Raji (cell line): ENCODE measurements around the gene PI4K2A.

ENCODE experiments used
- POLR2A ChIP-seq: IDR thresholded peaks from 2 replicates; pipeline ENCODE4 v1.6.1; 2011; ENCODE audit warnings: low read depth, low read length, control low read depth; ENCODE audit not compliant: insufficient read depth

Gene PI4K2A

DNA sequence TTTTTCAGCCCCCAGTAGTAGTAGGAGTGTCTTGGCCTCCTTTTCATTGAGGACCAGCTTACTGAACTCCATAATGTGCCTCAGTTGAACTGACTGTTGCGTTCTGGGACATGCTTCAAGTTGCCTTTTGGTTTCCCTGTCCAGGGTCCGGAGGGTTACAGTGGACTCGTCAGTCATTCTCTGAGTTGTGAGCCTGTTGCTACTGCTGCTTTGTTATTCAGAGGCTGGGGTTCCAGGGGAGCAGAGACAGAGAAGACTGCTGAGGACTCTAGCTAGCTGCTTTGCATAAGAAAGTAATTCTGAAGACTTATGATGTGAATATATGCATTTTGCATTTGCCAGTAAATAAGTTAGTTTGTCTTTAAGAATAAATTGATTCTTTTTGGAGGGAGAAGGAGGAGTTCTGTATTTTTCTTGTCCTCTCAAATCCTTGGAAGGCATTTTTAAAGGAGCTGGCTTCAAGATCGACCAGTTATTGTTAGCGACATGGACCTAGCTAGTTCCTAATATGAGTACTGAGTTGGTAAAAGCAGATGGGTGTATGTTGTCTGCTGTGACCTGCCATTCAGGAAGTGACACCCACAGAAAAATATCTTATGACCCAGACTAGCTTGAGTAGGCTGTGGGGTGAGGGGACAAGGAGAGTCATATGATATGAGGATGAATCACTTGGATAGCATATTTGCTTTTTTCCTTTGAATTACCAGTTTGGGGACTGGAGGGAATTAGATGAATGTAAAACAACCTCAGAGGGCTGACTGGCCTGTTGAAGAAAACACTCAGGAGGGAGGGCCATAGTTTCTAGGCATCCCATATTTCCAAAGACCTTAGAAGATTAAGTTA, 8.3 kb downstream of the PI4K2A start:
- TF ChIP-seq POLR2A = no peak

DNA sequence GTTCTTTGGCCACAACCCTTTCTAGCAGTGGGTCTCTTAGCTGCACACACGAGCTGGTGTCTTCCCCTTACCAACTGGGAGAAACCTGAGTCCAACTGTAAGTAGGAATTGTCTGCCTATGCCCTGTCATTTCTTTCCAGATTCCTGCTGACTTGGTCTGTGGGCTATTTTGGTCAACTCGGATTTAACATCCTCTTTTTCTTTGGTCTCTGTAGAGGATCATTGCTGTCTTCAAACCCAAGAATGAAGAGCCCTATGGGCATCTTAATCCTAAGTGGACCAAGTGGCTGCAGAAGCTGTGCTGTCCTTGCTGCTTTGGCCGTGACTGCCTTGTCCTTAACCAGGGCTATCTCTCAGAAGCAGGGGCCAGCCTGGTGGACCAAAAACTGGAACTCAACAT, 10.3 kb downstream of the PI4K2A start:
- TF ChIP-seq POLR2A = no peak

DNA sequence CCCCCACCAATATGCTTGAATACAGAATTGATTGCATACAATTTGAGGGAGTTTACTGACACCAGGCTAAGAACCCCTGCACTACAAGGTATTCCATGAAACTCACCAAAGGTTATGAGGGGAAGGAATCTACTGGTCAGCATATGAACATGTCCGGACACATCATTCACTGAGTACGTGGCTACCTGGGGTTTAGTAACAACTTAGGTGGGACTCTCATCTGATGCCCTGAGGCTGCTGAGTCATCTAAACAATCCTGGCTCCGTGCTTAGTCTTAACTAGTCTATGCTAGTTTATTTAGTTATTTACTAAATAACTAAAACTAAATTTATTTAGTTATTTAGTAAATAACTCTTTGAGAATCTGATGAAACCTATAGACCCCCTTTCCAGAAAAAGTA, 11.3 kb downstream of the PI4K2A start:
- no peak for TF ChIP-seq POLR2A

DNA sequence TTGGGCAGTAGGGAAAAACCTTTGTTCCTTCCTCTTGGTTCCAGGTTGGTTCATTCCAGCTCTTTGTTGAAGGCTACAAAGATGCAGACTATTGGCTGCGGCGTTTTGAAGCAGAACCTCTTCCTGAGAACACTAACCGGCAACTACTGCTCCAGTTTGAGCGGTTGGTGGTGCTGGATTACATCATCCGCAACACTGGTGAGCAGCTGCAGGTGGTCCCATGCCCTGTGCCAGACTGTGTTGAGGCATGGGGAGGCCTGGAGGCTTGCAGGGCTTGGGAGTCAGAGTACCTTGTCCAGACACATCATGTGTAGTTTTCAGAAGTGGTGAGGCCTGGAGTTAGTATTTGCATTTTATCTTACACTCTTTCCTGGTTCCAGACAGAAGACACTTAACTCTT, 16.3 kb downstream of the PI4K2A start:
- TF ChIP-seq POLR2A = no peak

DNA sequence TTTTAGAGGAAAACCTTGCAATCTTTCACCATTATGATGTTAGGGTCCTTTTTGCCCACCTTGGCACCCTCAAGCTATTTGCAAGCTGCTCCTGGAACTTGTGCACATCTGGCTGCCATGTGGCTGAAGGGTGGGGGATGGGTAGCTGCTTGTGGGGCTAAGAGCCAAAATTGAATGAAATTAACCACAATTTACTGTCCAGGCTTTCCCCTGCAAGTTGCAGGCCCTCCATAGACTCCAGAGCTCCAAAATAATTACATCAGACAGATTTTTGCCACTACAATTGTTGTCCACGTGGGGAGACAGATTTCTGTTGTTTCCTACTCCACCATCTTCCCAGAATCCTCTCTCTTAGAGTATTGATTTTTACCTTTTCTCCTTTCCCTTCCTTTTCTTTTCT, 19.1 kb downstream of the PI4K2A start:
- TF ChIP-seq POLR2A = no peak

DNA sequence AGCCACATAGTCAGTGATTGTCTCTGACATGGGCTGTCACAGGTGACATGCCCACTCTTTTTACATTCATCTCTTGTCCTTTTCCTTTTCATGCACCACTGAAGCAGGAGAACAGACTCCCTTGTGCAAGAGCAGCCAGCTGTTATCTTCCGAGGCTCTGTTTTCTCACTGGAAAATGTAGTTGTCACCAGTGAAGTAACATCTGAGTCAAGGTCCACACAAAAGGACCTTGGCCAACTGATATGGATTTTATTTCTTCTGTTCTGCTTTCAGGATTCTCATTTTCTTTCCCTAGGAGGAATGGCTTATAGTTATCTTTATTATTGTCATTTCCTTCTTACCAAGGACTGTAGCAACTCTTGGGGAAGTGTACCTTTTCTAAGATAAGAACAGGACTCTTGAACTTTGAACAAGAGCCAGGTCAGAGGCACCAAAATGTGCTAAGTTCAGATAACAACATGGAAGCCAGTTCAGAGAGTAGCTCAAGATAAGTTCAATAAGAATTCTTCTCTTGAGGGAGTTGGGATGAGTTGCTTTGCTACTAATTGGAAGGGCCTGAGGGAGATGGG, 23.9 kb downstream of the PI4K2A start:
- no peak for TF ChIP-seq POLR2A

DNA sequence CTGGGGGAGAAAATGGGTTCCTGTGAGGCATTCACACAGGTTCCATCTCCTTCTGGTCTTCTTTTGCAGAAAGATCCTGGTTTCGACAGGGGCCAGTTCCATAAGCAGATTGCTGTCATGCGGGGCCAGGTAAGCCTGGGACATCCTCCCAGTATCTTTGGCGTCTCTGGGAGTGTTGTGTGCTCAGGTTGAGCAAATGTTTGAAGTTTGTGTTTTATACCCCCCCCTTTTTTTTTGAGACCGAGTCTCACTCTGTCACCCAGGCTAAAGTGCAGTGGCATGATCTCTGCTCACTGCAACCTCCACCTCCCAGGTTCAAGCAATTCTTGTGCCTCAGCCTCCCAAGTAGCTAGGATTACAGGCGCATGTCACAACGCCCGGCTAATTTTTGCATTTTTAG, 26.5 kb downstream of the PI4K2A start:
- TF ChIP-seq POLR2A = no peak

DNA sequence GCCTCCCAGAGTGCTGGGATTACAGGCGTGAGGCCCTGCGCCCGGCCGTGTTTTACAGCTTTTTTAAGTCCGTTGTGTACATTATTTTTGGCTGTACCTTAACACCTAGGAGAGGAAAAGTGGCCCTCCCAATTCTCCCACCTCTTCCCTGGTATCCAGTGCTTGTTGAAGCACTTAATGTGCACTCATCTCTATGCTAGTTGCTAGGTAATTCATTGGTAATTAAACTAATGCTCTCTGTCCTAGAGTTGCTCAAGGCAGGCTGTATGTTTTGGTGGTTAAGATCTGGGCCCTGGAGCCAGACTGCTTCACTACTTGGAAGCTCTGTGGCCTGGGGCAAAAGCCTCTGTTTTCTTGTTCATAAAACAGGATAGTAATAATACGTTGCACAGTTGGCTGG, 27.0 kb downstream of the PI4K2A start:
- TF ChIP-seq POLR2A = no peak

DNA sequence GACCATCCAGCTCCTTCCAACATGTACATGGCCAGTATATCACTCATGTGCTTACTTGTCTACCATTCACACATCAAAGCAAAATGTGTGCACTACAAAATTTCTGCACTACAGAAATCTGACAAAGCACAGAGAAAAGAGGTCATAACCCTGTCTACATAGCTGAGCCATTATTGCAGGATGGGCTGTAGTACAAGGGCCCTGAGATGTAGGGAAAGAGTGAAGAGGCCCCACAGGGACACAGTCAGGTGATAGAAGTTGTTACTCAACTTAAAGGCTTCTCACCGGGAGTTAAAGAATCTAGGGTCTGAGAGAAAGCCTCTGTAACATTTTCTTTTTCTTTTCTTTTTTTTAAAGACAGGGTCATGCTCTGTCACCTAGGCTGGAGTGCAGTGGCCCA, 29.1 kb downstream of the PI4K2A start:
- no peak for TF ChIP-seq POLR2A

DNA sequence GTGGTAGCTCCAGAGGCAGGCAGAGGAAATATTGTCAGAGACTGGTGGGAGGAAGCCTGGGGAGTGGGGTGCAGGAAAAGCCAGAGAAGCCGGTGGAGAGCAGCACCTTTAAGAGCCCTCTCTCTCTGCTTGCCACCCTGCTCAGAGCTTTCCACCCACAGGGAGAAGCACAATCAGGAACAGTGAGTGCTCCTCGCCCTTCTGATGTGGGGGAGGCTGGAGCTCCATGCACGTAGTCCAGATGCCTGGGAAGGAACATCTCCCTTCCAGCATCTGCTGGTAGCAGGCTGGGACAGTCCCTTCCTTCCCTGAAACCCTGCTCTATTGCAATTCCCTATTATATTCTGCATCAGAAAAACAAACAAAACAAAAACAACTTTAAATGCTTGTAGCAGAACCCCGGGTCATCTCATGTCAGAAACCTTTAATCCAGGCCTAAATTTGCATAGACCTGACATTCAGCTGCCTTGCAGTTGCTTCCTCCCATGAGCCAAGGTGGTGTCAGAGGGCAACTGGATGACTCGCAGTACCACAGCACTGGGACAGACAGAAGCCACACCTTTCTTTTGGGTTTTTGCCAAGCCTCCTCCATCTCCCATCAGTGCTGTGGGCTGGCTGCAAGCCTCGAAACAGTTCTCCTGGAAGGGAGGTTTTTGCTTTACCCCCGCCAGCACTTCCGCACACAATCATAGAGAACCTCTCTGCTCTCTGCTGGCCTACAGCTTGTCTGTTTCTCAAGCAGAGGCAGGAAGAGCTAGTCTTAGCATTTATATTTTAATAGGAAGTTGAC, 33.5 kb downstream of the PI4K2A start:
- no peak for TF ChIP-seq POLR2A

DNA sequence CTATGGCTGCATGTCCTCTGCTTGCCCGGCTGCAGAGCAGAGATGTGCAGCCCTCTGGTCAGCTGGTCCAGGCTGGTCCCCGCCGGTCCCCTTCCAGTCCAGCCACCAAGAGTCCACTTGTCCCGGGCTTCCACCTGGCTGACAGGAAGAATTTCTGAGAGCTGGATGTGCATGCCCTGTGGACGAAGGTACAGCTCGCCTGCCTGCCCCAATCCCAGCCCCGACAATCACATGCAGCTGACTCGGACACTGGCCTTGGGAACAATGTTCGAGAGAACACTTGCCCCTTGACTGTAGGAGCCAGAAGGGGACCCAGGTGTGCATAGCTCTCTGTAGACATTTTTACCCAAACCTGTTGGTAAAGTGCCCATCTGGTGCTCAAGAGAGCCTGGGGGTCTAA, 34.8 kb downstream of the PI4K2A start:
- no peak for TF ChIP-seq POLR2A

DNA sequence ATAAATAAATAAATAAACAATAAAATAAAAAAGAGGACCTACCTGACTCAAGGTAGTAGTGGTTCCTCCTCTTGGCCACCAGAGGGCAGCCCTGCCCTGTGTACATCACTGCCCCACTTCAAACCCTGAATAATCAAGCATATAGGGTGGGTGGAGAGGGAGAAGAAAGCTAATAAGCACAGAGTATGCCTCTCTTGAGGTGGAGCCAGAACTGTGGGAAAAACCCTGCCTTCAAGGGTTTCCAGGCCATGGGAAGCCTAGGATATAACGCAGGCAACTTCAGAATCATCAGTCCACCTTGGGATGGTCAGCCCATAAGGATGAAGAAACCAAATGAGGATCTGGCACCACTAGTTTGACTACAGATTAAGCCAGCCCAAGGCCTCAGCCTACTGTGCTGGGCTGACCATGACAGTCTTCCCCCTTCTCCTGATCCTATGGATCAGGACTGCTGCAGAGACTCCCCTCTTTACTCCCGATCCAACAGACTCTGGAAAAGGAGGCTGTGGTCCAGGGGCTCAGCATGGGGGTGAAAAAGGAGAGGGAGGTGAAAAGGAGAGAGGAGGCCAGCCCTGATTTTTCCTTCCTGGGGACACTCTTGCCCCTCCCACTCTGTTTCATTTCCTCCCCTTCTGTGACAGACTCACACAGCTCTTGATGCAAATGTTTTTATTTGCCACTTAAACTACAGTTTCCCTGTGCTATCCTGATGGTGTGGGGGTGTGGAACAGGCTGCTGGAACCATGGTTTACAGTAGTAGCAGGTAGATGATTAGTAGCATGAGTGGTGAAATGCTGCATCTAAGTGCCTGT, 36.5 kb downstream of the PI4K2A start:
- no peak for TF ChIP-seq POLR2A

DNA sequence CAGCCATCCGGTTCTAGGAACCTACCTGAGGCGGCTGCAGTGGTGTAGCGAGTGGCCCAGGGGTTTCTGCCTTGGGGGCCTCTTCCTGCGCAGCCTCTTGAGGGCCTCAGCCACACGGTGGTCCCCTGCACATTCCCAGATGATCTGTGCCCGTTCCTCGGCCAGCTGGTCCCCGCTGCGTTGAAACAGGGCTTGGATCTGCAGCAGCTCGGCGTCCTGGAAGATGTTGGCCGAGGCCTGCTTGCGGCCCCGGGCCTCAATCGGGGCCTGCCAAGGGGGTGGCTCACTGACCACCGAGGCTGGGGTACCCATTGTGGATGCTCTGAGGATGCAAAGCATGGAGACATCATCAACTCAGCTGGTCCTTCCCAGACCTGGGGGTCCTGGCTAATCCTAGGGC, 39.1 kb downstream of the PI4K2A start:
- TF ChIP-seq POLR2A = no peak

DNA sequence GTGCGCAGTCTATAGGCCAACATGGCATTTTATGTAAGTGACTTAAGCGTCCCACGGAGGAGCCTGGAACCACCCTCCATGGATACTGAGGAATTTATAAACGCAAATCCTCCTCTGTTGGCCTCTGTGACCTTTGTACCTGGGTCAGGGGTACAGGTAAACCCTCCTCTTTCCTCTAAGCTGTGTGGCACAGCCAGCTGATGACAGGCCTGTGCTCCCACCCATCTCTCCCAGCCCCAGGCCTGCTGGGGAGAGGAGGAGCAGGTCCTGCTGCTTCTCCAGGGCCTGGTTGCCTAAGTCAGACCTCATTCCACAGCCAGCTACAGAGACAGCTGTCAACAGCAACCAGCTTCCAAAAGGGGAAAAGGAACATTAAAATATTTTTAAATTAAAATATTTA, 41.6 kb downstream of the PI4K2A start:
- TF ChIP-seq POLR2A = no peak

DNA sequence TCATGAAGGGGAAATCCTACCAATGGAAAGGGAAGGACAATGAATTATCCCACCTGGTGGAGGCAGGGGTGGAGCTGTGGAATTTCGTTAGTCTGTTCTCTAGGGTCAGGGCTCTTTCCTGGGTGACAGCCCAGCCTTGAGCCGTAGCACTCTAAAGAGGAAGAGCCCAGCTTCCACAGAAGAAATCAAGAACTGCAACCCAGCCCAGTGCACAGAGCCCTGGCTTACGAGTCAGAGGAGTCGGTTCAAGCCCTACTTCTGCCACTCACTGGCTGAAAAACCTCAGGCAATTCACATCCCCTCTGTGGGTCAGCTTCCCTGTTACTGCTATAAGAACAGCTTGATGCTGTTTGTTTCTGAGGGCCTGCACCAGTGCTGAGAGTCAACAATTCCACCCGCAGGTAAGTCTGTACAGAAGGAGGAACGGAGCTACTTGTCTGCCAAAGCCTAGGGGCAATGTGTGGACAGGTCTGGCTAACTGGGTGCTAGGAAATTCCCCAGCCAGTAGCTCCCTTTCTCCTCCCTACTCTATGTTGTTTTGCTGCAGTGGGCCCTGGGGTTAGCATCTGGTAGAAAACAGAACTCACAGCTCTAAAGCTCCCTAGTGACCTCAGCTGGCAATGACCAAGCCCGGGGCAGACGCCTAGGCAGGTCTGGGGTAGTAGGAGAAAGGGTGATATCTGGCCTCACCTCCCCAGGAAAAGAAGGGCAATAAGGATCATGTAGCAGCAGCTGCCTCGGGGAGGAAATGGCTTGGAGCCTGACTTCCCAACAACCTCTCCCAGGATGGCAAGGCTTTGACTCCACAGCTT, 43.3 kb downstream of the PI4K2A start:
- no peak for TF ChIP-seq POLR2A

DNA sequence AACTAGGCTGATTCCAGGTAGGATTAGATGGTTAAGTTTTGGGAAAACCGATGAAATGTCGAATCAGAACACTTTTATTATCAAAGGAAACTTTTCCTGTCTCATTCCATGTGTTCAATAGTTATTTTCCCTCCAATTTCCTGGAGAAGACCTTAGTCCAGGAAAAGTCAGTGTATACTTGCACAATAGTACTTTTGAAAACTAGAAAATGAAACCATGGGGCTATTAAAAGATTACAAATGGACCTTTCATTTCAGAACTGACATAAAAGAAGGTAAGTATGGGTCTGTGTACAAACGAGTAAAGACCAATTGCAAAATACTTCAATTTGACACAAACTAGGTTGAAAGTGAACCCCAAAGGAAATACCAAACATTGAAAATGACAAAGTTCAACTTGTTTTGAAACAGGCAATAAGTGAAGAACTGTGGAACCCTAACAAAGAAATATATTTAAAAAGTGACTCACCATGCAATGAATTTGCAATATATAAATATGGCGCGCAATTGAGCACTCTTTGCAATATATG, 44.5 kb downstream of the PI4K2A start:
- no peak for TF ChIP-seq POLR2A
